Spleen (tissue), 11 donors: ENCODE data around the gene MINK1. TPM values are rescaled to one million over a fixed set of nuclear protein-coding genes. Genes with fewer than 3 reads are reported as not detected.

Source experiments
- DNase-seq: peaks from one replicate; pipeline ENCODE4 v3.0.0-alpha.2; 2020
- H3K27ac ChIP-seq, 8 donors: fragments of 200-600 bp; sonication (generic) in 7 of 8; 1 replicate in 4 of 8; 2 replicates in 4 of 8; pipeline versions ENCODE4 v1.5.0 to v1.8.0; 2016 to 2021; ENCODE audit warnings: inconsistent platforms in 4 of 8, mild to moderate bottlenecking in 4 of 8, moderate library complexity in 1 of 8
- H3K27me3 ChIP-seq, 7 donors: fragments of 200-600 bp; sonication (generic) in 6 of 7; replicated peaks in 1 of 7; 1 replicate in 4 of 7; 2 replicates in 3 of 7; pipeline versions ENCODE4 v1.5.0 to v1.8.0; 2016 to 2021; ENCODE audit warnings: inconsistent platforms in 3 of 7, mild to moderate bottlenecking in 1 of 7
- H3K36me3 ChIP-seq, 6 donors: fragments of 200-600 bp; sonication (generic) in 5 of 6; 1 replicate in 4 of 6; 2 replicates in 2 of 6; pipeline versions ENCODE4 v1.5.0 to v1.8.0; 2016 to 2021; ENCODE audit warnings: inconsistent platforms in 2 of 6
- H3K4me1 ChIP-seq, 6 donors: fragments of 200-600 bp; sonication (generic) in 5 of 6; 1 replicate in 3 of 6; 2 replicates in 3 of 6; pipeline versions ENCODE4 v1.5.0 to v1.8.0; 2016 to 2021; ENCODE audit warnings: inconsistent platforms in 3 of 6
- H3K4me3 ChIP-seq, 8 donors: fragments of 200-600 bp; sonication (generic) in 7 of 8; 1 replicate in 4 of 8; 2 replicates in 4 of 8; pipeline versions ENCODE4 v1.5.0 to v1.8.0; 2016 to 2021; ENCODE audit warnings: inconsistent platforms in 4 of 8, mild to moderate bottlenecking in 4 of 8, moderate library complexity in 2 of 8
- H3K9me3 ChIP-seq, 8 donors: fragments of 200-600 bp; sonication (generic) in 7 of 8; 1 replicate in 4 of 8; 2 replicates in 4 of 8; pipeline versions ENCODE4 v1.5.0 to v1.8.0; 2016 to 2021; ENCODE audit warnings: inconsistent platforms in 4 of 8
- POLR2A ChIP-seq, 3 donors: fragments of 450-650 bp; IDR thresholded peaks; one replicate each; pipeline ENCODE4 v1.5.1; 2017; ENCODE audit warnings: antibody characterized with exemption in 3 of 3, mild to moderate bottlenecking in 1 of 3
- POLR2AphosphoS5 ChIP-seq, 3 donors: sonication (generic); formaldehyde crosslinking; IDR thresholded peaks; one replicate each; pipeline ENCODE4 v1.5.1; 2017; ENCODE audit warnings: antibody characterized with exemption in 3 of 3
- WGBS, 5 donors: extraction: QIAGEN DNeasy Blood & Tissue Kit in 3 of 5; methylation state at CpG; one replicate each; pipeline versions ENCODE4 v1.1.5 to v1.1.7; 2013 to 2018; 5-methylcytosine and 5-hydroxymethylcytosine counted together
- intact Hi-C: fragments of 100-400 bp; cut with DNase I; formaldehyde crosslinking; loops from one replicate; pipeline ENCODE4 v1.15.0; 2023; ENCODE audit warnings: low total_unique reads
- polyA plus RNA-seq, 3 donors: library from polyadenylated mRNA; stranded (reverse); fragments of 200-250 nt; gene quantifications; one replicate each; pipeline ENCODE4 v1.2.1, GENCODE V29; 2013
- total RNA-seq, 7 donors: library from RNA; depleted of rRNA in 3 of 7; stranded (reverse); fragments of >200 nt in 3 of 7; fragmentation: NEBNext Ultra II Directional in 4 of 7; extraction: Animal tissue kit (Norgen Biotek cat#: 25700) in 4 of 7; gene quantifications; one replicate each; pipeline versions ENCODE4 v1.1.0 to v1.2.1, GENCODE V29; 2016 to 2021
- TF ChIP-seq, protein P1 (sequence below), 11 experiments: fragments of 200-600 bp in 7 of 11; fragments of 450-650 bp in 4 of 11; sonication (generic) in 4 of 11; IDR thresholded peaks in 8 of 11; conservative IDR thresholded peaks in 3 of 11; 1 replicate in 7 of 11; 2 replicates in 4 of 11; pipeline versions ENCODE4 v1.4.0 to v1.8.0; 2016 to 2021; ENCODE audit warnings: antibody characterized with exemption in 11 of 11, inconsistent platforms in 4 of 11, mild to moderate bottlenecking in 1 of 11
- donor health status: healthy with polysubstance abuse.
- donor health status: DM: no; HTN: no; CAD: no; lungs with moderate emphysema.
- donor health status: DM: no; HTN: no; CAD: no.
- donor health status: Bipolar disorder and iron deficiency.
- donor health status: healthy.
- donor health status: DM: no; HTN: no; CAD: no.
- donor health status: DM: yes; HTN: yes; CAD: no.

The MINK1 gene
- total and polyA plus RNA-seq, 10 donors = 15.9 to 129 (median 80.6) TPM

DNA sequence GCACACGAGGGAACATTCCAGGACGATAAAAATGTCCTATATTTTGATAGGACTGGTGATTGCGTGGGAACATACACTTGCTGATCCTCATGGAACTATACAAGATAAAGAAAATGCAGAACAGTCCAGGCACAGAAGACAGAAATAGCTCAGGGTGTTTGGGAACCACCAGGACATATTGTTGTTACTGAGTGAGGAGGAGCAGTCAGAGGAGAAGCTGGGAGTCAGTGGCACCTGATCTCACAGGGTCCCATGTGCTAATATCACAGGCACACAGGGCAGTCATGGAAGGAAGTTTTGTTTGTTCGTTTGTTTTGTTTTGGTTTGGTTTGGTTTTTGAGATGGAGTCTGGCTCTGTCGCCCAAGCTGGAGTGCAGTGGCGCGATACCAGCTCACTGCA, 20.4 kb upstream of the MINK1 start:
- H3K27ac ChIP-seq = no peak overlapping the region
- TF ChIP-seq POLR2A (IDR thresholded peaks at IDR 0.05) (no peak), POLR2AphosphoS5 (IDR thresholded peaks at IDR 0.05) (no peak)
- TF ChIP-seq, protein P1, sequence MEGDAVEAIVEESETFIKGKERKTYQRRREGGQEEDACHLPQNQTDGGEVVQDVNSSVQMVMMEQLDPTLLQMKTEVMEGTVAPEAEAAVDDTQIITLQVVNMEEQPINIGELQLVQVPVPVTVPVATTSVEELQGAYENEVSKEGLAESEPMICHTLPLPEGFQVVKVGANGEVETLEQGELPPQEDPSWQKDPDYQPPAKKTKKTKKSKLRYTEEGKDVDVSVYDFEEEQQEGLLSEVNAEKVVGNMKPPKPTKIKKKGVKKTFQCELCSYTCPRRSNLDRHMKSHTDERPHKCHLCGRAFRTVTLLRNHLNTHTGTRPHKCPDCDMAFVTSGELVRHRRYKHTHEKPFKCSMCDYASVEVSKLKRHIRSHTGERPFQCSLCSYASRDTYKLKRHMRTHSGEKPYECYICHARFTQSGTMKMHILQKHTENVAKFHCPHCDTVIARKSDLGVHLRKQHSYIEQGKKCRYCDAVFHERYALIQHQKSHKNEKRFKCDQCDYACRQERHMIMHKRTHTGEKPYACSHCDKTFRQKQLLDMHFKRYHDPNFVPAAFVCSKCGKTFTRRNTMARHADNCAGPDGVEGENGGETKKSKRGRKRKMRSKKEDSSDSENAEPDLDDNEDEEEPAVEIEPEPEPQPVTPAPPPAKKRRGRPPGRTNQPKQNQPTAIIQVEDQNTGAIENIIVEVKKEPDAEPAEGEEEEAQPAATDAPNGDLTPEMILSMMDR (IDR thresholded peaks at IDR 0.05 in 8 of 11, conservative IDR thresholded peaks at IDR 0.05 in 3 of 11) = no peak
- H3K36me3 ChIP-seq = peaks cover 0 to 57% (median 22%) of the 10 kb centered on the region in 6 donors
- no peaks in the 10 kb centered on the region for H3K9me3 ChIP-seq
- H3K4me1 ChIP-seq = peaks cover 6 to 13% (median 9%) of the 10 kb centered on the region in 6 donors
- intact Hi-C loops = no loop called here
- no peak for DNase-seq
- H3K4me3 ChIP-seq = no peak overlapping the region
- WGBS, 5 donors = 90 to 95% (median 92%) methylated on average over 7 of the region's 7 CpGs
- peaks cover 0 to 4% (median 0%) of the 10 kb centered on the region in 7 donors for H3K27me3 ChIP-seq

DNA sequence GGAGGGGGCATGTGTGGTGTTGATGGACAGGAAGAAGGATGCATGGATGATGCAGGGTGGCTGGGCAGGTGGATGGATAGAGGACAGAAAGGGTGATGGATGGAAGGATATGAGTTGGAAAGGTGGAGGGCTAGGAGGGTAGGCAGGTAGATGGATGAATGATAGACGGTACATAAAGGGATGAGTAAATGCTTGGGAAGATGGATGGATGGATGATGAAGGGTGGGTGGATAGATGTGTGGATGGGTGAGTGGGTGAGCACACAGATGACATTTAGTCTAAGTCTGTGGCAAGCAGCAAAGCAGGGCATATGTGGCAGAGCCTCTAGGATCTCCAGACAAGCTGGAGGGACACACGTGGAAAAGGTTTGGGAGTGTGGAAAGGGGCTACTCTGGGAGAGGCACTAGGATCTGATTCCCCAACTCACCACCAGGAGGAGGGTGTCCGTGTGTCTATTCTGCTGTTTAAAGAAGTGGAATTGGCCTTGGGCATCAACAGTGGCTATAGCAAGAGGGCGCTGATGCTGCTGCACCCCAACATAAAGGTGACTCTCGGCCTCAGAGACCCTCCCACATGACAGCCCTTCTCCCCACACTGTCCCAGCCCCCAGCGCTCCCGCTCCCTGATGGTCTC, 18.0 kb upstream of the MINK1 start:
- WGBS, 5 donors = 86 to 91% (median 86%) methylated on average over 7 of the region's 7 CpGs
- Histone ChIP-seq H3K27me3 (no peaks in the 10 kb centered on the region), H3K4me1 (peaks cover 0 to 3% (median 0%) of the 10 kb centered on the region in 6 donors), H3K36me3 (peaks cover 0 to 69% (median 21%) of the 10 kb centered on the region in 6 donors), H3K27ac (no peak overlapping the region), H3K4me3 (no peak overlapping the region), H3K9me3 (no peaks in the 10 kb centered on the region)
- TF ChIP-seq, protein P1 (IDR thresholded peaks at IDR 0.05 in 8 of 11, conservative IDR thresholded peaks at IDR 0.05 in 3 of 11) = no peak
- no peak for TF ChIP-seq POLR2AphosphoS5 (IDR thresholded peaks at IDR 0.05)
- no peak for TF ChIP-seq POLR2A (IDR thresholded peaks at IDR 0.05)
- DNase-seq = no peak
- intact Hi-C loops = no loop called here

GRCh38 chr17:4816826-4817225, 16.3 kb upstream of the MINK1 start:
- no peak for DNase-seq

GRCh38 chr17:4818276-4818675, 14.9 kb upstream of the MINK1 start:
- no peaks in the 10 kb centered on the region for H3K27me3 ChIP-seq
- 79 to 87% (median 82%) methylated on average over 12 of the region's 12 CpGs for WGBS, 5 donors

More at GRCh38 chr17:4816826-4817225, 16.3 kb upstream of the MINK1 start:
- TF ChIP-seq POLR2A (IDR thresholded peaks at IDR 0.05) (no peak), POLR2AphosphoS5 (IDR thresholded peaks at IDR 0.05) (no peak)
- TF ChIP-seq, protein P1 (IDR thresholded peaks at IDR 0.05 in 8 of 11, conservative IDR thresholded peaks at IDR 0.05 in 3 of 11) = no peak
- Histone ChIP-seq H3K36me3 (peaks cover 0 to 61% (median 21%) of the 10 kb centered on the region in 6 donors), H3K4me1 (no peaks in the 10 kb centered on the region), H3K27ac (no peak overlapping the region), H3K9me3 (no peaks in the 10 kb centered on the region), H3K27me3 (no peaks in the 10 kb centered on the region), H3K4me3 (no peak overlapping the region)
- intact Hi-C loops = no loop called here
- 88 to 98% (median 94%) methylated on average over 10 to 13 of the region's 13 CpGs for WGBS, 5 donors

More at GRCh38 chr17:4818276-4818675, 14.9 kb upstream of the MINK1 start:
- intact Hi-C loops = no loop called here
- peaks cover 0 to 74% (median 21%) of the 10 kb centered on the region in 6 donors for H3K36me3 ChIP-seq
- H3K4me3 ChIP-seq = no peak overlapping the region
- no peak for TF ChIP-seq POLR2A (IDR thresholded peaks at IDR 0.05)
- TF ChIP-seq POLR2AphosphoS5 (IDR thresholded peaks at IDR 0.05) = no peak
- TF ChIP-seq, protein P1 (IDR thresholded peaks at IDR 0.05 in 8 of 11, conservative IDR thresholded peaks at IDR 0.05 in 3 of 11) = no peak
- no peak overlapping the region for H3K27ac ChIP-seq
- H3K4me1 ChIP-seq = no peaks in the 10 kb centered on the region
- no peak for DNase-seq
- H3K9me3 ChIP-seq = no peaks in the 10 kb centered on the region
